A673 (cell line): ENCODE results near the gene EFHD2.

Experiments used
- EZH2 ChIP-seq: fragments of 200-600 bp; sonication (generic); IDR thresholded peaks from 2 replicates; pipeline ENCODE4 v1.6.1; 2017; ENCODE audit warnings: borderline replicate concordance, low read depth, mild to moderate bottlenecking, mixed read lengths, antibody characterized with exemption, low read length; ENCODE audit not compliant: poor library complexity, severe bottlenecking
- TF ChIP-seq, protein P1 (sequence below): fragments of 300-800, 200-600 bp; sonication (generic); conservative IDR thresholded peaks from 2 replicates; pipeline ENCODE4 v1.5.1; 2017; ENCODE audit warnings: low read depth, mild to moderate bottlenecking, antibody characterized with exemption, low read length, moderate library complexity, mixed read lengths

DNA sequence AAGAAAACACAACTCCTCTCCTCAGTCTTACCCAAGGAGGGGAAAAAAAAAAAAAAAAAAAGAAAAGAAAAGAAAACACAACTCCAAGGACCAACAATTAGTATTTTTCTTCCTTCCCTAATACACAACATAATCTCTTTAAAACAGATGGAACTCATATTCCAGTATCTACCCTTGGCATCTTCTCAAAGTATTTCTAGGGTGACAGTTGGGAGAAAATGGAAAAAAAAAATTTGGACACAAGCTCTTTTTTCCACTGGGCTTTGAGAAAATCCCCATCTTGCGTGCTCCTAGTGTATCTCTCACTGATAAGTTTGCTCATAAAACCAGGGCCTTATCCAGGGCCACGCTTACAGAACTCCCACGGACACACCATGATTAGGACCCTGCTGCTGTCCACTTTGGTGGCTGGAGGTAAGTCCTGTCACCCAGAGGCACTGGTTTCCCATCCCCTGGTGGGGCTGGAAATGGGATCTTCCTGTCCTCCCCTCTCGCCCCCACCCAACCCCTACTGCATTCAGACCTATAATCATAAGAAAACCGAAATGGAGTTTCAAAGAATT is 66.1 kb downstream of the EFHD2 start, which contains the start of gene CELA2B:
- TF ChIP-seq, protein P1, sequence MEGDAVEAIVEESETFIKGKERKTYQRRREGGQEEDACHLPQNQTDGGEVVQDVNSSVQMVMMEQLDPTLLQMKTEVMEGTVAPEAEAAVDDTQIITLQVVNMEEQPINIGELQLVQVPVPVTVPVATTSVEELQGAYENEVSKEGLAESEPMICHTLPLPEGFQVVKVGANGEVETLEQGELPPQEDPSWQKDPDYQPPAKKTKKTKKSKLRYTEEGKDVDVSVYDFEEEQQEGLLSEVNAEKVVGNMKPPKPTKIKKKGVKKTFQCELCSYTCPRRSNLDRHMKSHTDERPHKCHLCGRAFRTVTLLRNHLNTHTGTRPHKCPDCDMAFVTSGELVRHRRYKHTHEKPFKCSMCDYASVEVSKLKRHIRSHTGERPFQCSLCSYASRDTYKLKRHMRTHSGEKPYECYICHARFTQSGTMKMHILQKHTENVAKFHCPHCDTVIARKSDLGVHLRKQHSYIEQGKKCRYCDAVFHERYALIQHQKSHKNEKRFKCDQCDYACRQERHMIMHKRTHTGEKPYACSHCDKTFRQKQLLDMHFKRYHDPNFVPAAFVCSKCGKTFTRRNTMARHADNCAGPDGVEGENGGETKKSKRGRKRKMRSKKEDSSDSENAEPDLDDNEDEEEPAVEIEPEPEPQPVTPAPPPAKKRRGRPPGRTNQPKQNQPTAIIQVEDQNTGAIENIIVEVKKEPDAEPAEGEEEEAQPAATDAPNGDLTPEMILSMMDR, result no peak
- TF ChIP-seq EZH2, result no peak
